ENCODE results near the gene SCFD2. TPM values are rescaled to one million over a fixed set of nuclear protein-coding genes. Genes with fewer than 3 reads are reported as not detected.

SCFD2 gene
- total RNA-seq, 1 experiment from 2014 or later: 36.6 TPM

- no peak overlapping the region for H3K27ac ChIP-seq (ENCODE audit: low read length)
- no peaks in the 10 kb centered on the region for H3K9me3 ChIP-seq (ENCODE audit: low read length)
- no peak overlapping the region for H3K9ac ChIP-seq (ENCODE audit: low read length)
- H3K9me2 ChIP-seq (replicated peaks; ENCODE audit: low read length): no peaks in the 10 kb centered on the region
- intact Hi-C loops (cut with micrococcal nuclease): loop anchor here (5.0 to 10.0 kb wide), 4 partner anchors 164 to 871 kb away; partner anchors contain the start of gene CHIC2
- CTCF ChIA-PET: interaction anchor here (0.6 to 0.9 kb wide), 2 partner anchors 22 to 48 kb away, joined by 3 to 8 read pairs; no protein-coding TSS in a partner anchor
- H3K36me3 ChIP-seq (ENCODE audit: low read depth, low read length): no peaks in the 10 kb centered on the region
- H3F3A ChIP-seq (ENCODE audit: low read length, unreplicated experiment): no peaks in the 10 kb centered on the region
- no peaks in the 10 kb centered on the region for H3K27me3 ChIP-seq (ENCODE audit: low read length)
- DNase-seq (peak; percentile 59), ATAC-seq (peak; percentile 52)
- no TSS peak for BruUV-seq (replicated peaks)
- H3K4me2 ChIP-seq (ENCODE audit: low read length): peak overlapping the region; percentile 92
- H3K4me3 ChIP-seq (ENCODE audit: low read length): peak overlapping the region; percentile 95
- POLR2A ChIA-PET (ENCODE audit: unreplicated experiment): interaction anchor here (0.6 to 0.7 kb wide), 2 partner anchors 13 to 210 kb away, joined by 3 to 5 read pairs; no protein-coding TSS in a partner anchor
- H3K79me2 ChIP-seq (ENCODE audit: low read length): peaks cover 85% of the 10 kb centered on the region
- H2AFZ ChIP-seq (ENCODE audit: low read length): no peak overlapping the region
- H3K4me1 ChIP-seq (ENCODE audit: insufficient read depth, low read length): peaks cover 30% of the 10 kb centered on the region
- H4K20me1 ChIP-seq (ENCODE audit: low read length): peaks cover 8% of the 10 kb centered on the region
- TF ChIP-seq EZH2 (IDR thresholded peaks at IDR 0.05; ENCODE audit: low read length, unreplicated experiment) (no peak), CTCF (conservative IDR thresholded peaks at IDR 0.05; ENCODE audit: low read depth, low read length) (no peak), EZH2phosphoT487 (IDR thresholded peaks at IDR 0.05; ENCODE audit: borderline replicate concordance, low read length) (no peak)
Measured at GRCh38 chr4:53361451-53361850, 4.4 kb downstream of the SCFD2 start.

DNA sequence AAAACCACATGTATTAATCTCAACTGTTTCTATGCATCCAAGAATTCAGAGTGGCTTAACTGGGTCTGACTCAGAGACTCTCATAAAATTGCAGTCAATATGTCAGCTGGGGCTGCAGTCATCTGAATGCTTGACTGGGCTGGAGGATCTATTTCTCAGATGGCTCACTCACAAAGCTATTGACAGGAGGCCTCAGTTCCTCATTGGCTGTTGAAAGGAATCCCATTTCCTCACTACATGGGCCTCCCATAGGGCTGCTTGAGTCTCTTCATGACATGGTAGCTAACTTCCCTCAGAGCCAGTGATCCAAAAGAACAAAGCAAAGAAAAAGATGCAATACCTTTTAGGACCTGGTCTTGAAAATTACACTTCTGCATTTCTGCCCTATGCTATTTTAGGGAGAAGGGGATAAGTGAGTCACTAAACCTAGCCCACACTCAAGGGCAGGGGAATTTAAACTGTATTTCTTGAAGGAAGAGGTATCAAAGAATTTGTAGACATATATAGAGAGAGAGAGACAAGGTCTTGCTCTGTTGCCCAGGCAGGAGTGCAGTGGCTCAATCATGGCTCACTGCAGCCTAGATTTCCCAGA is 9.8 kb downstream of the SCFD2 start:
- H3K36me3 ChIP-seq (ENCODE audit: low read depth, low read length): peaks cover 4% of the 10 kb centered on the region; the same call in 1 of the 2 replicates
- peaks cover 2% of the 10 kb centered on the region; the same call in 1 of the 2 replicates for H3K4me1 ChIP-seq (ENCODE audit: insufficient read depth, low read length)
- peak; percentile 27 for DNase-seq
- H3K9me2 ChIP-seq (replicated peaks; ENCODE audit: low read length): no peaks in the 10 kb centered on the region
- H4K20me1 ChIP-seq (ENCODE audit: low read length): no peaks in the 10 kb centered on the region
- H3K9ac ChIP-seq (ENCODE audit: low read length): no peak overlapping the region
- BruUV-seq (replicated peaks): no TSS peak
- ATAC-seq: peak; percentile 37
- POLR2A ChIA-PET (ENCODE audit: unreplicated experiment): interaction anchor here (0.6 kb wide), 1 partner anchor 160 kb away, joined by 3 read pairs; no protein-coding TSS in a partner anchor
- H3K9me3 ChIP-seq (ENCODE audit: low read length): no peaks in the 10 kb centered on the region
- no peak for TF ChIP-seq EZH2phosphoT487 (IDR thresholded peaks at IDR 0.05; ENCODE audit: borderline replicate concordance, low read length)
- TF ChIP-seq CTCF (conservative IDR thresholded peaks at IDR 0.05; ENCODE audit: low read depth, low read length): no peak
- TF ChIP-seq EZH2 (IDR thresholded peaks at IDR 0.05; ENCODE audit: low read length, unreplicated experiment): no peak
- H3K27me3 ChIP-seq (ENCODE audit: low read length): no peaks in the 10 kb centered on the region
- H3F3A ChIP-seq (ENCODE audit: low read length, unreplicated experiment): no peaks in the 10 kb centered on the region
- H3K27ac ChIP-seq (ENCODE audit: low read length): no peak overlapping the region
- CTCF ChIA-PET: no interaction called here
- H3K4me3 ChIP-seq (ENCODE audit: low read length): no peak overlapping the region
- no peak overlapping the region for H2AFZ ChIP-seq (ENCODE audit: low read length)
- H3K79me2 ChIP-seq (ENCODE audit: low read length): peaks cover 60% of the 10 kb centered on the region
- intact Hi-C loops (cut with micrococcal nuclease): no loop called here
- no peak overlapping the region for H3K4me2 ChIP-seq (ENCODE audit: low read length)

Data from PC-3 (cell line).